K562 (cell line): ENCODE measurements around the gene BRD4. TPM values are rescaled to one million over a fixed set of nuclear protein-coding genes. Genes with fewer than 3 reads are reported as not detected.

Experiments used
- ATAC-seq: fragments of 200-7000 bp; cut with Tn5 transposase; 3 replicates; pipeline ENCODE4 v1.9.1; 2020; ENCODE audit warnings: moderate library complexity
- BruUV-seq: library from RNA; stranded (reverse); fragments of 400-500 nt; replicated peaks from 2 replicates; lab custom pipeline; 2021; lab: Mats Ljungman, UMichigan
- CTCF ChIA-PET: fragments of 300-600 bp; formaldehyde crosslinking; extraction: SDS; loops from one replicate; lab custom pipeline; 2021; ENCODE audit warnings: low intra/inter-chr PET ratio; lab: Yijun Ruan, JAX
- POLR2A ChIA-PET: fragments of 300-600, 350-650 bp; sonication (Branson Sonifier 250); formaldehyde crosslinking; extraction: SDS; loops from one replicate; lab custom pipeline; 2021; ENCODE audit warnings: antibody characterized with exemption, inconsistent platforms; lab: Yijun Ruan, JAX
- DNase-seq, 4 experiments: peaks; one replicate each; pipeline versions ENCODE4 v3.0.0 to v3.0.0-alpha.2; 2011 to 2018; ENCODE audit warnings: low spot score in 3 of 4, mixed read lengths in 3 of 4; ENCODE audit errors: extremely low read depth in 1 of 4
- FAIRE-seq: peaks from 2 replicates; lab custom pipeline; 2011; peaks lifted over from hg19 to GRCh38; lab: Jason Lieb, UNC
- H2AFZ ChIP-seq: 2 replicates; pipeline ENCODE4 v1.6.0; 2011; ENCODE audit warnings: low read depth, low read length, control low read depth, inconsistent platforms
- H3K27ac ChIP-seq: fragments of 200-600 bp; 3 replicates; pipeline ENCODE4 v1.8.0; 2011; ENCODE audit warnings: low read depth, mild to moderate bottlenecking, control low read depth, inconsistent platforms, low read length, moderate library complexity, mixed read lengths; ENCODE audit errors: extremely low read depth
- H3K27me3 ChIP-seq, 2 experiments: fragments of 300-600 bp in 1 of 2; 2 replicates in 1 of 2; 3 replicates in 1 of 2; pipeline versions ENCODE4 v1.6.0 to v1.8.0; 2011; ENCODE audit warnings: inconsistent platforms in 2 of 2, low read length in 2 of 2, mild to moderate bottlenecking in 1 of 2, mixed read lengths in 1 of 2, moderate library complexity in 1 of 2; ENCODE audit not compliant: control insufficient read depth in 2 of 2, insufficient read depth in 2 of 2
- H3K36me3 ChIP-seq: fragments of 300-600 bp; 3 replicates; pipeline ENCODE4 v1.8.0; 2011; ENCODE audit warnings: mild to moderate bottlenecking, low read length, inconsistent platforms; ENCODE audit not compliant: control insufficient read depth, insufficient read depth
- H3K4me1 ChIP-seq, 2 experiments: fragments of 200-600 bp in 1 of 2; replicated peaks in 1 of 2; 2 replicates in 1 of 2; 3 replicates in 1 of 2; pipeline versions ENCODE4 v1.5.1 to v1.8.0; 2011; ENCODE audit warnings: inconsistent platforms in 2 of 2, low read length in 2 of 2, mild to moderate bottlenecking in 1 of 2, mixed read lengths in 1 of 2, moderate library complexity in 1 of 2; ENCODE audit not compliant: control insufficient read depth in 2 of 2, insufficient read depth in 2 of 2
- H3K4me2 ChIP-seq: 2 replicates; pipeline ENCODE4 v1.6.1; 2011; ENCODE audit warnings: low read length, control low read depth, inconsistent platforms, mixed read lengths; ENCODE audit not compliant: insufficient read depth
- H3K4me3 ChIP-seq: fragments of 200-600 bp; sonication (generic), shearing (Covaris generic); 2 replicates; pipeline ENCODE4 v1.5.1; 2016; ENCODE audit warnings: control low read depth, inconsistent platforms
- H3K79me2 ChIP-seq: fragments of 200-600 bp; 3 replicates; pipeline ENCODE4 v1.8.0; 2011; ENCODE audit warnings: low read length, inconsistent platforms; ENCODE audit not compliant: control insufficient read depth, insufficient read depth
- H3K9ac ChIP-seq, 2 experiments: 2 replicates each; pipeline versions ENCODE4 v1.6.0 to v1.6.1; 2011; ENCODE audit warnings: low read depth in 2 of 2, low read length in 2 of 2, control low read depth in 1 of 2, inconsistent platforms in 1 of 2, mild to moderate bottlenecking in 1 of 2, mixed read lengths in 1 of 2; ENCODE audit not compliant: insufficient read depth in 1 of 2
- H3K9me1 ChIP-seq: one replicate; pipeline ENCODE4 v1.6.0; 2011; ENCODE audit warnings: inconsistent platforms, mild to moderate bottlenecking, low read length, moderate library complexity; ENCODE audit not compliant: control insufficient read depth, insufficient read depth
- H3K9me3 ChIP-seq: replicated peaks from 2 replicates; pipeline ENCODE4 v1.5.1; 2011; ENCODE audit warnings: low read depth, low read length, inconsistent platforms; ENCODE audit not compliant: control insufficient read depth, insufficient read depth
- H4K20me1 ChIP-seq: replicated peaks from 2 replicates; pipeline ENCODE4 v1.6.1; 2011; ENCODE audit warnings: low read length, inconsistent platforms, mixed read lengths; ENCODE audit not compliant: control insufficient read depth, insufficient read depth
- CEBPB ChIP-seq: fragments of 450-650 bp; IDR thresholded peaks from 2 replicates; pipeline ENCODE4 v1.6.1; 2016; ENCODE audit warnings: missing genetic modification characterization, missing compliant biosample characterization
- E2F8 ChIP-seq: fragments of 450-650 bp; IDR thresholded peaks from 2 replicates; pipeline ENCODE4 v1.7.1; 2018; ENCODE audit warnings: mild to moderate bottlenecking, low read depth; ENCODE audit not compliant: partially characterized antibody
- FOSL1 ChIP-seq: fragments of 200-800 bp; sonication (Bioruptor generic); conservative IDR thresholded peaks from 2 replicates; pipeline ENCODE4 v1.6.1; 2016; ENCODE audit warnings: missing genetic modification characterization, missing compliant biosample characterization
- OTX1 ChIP-seq: fragments of 450-650 bp; formaldehyde crosslinking; IDR thresholded peaks from 2 replicates; pipeline ENCODE4 v1.4.0; 2022; ENCODE audit warnings: mild to moderate bottlenecking
- WGBS: fragments of 100-300 bp; shearing (Covaris generic); methylation state at CpG from one replicate; pipeline ENCODE4 v1.1.6; 2016; ENCODE audit warnings: low coverage, mixed read lengths; ENCODE audit not compliant: insufficient coverage; ENCODE audit errors: missing lambda C conversion rate; 5-methylcytosine and 5-hydroxymethylcytosine counted together
- in situ Hi-C: fragments of 300-500 bp; cut with MboI; formaldehyde crosslinking; loops from 4 replicates; pipeline ENCODE4 v1.15.0; 2018; ENCODE audit warnings: inconsistent platforms, mixed read lengths
- intact Hi-C: fragments of 100-400 bp; cut with micrococcal nuclease; formaldehyde crosslinking; loops from 2 replicates; pipeline ENCODE4 v1.14.2; 2022
- polyA plus RNA-seq, 8 experiments: library from polyadenylated mRNA; depleted of rRNA in 4 of 8; stranded (reverse) in 5 of 8; unstranded in 3 of 8; fragments of >200 nt; fragmentation: Nextera tagmentation in 2 of 8; fragmentation: Illumina TruSeq in 1 of 8; extraction: Ambion mirVana in 2 of 8; extraction: Trizol in 1 of 8; gene quantifications; 2 replicates each; pipeline versions ENCODE4 v1.2.1 to v1.2.3, GENCODE V29; 2011 to 2014; ENCODE audit warnings: inconsistent platforms in 1 of 8, missing spikeins in 1 of 8
- total RNA-seq, 7 experiments: library from RNA; depleted of rRNA in 6 of 7; stranded (reverse); fragments of >200 nt in 6 of 7; fragmentation: Illumina TruSeq in 2 of 7; extraction: Trizol in 2 of 7; gene quantifications; 2 replicates each; pipeline versions ENCODE4 v1.2.1 to v1.2.3, GENCODE V29; 2011 to 2021; ENCODE audit warnings: low replicate concordance in 1 of 7
- TF ChIP-seq, protein P1 (sequence below): sonication (generic); formaldehyde crosslinking; IDR thresholded peaks from 2 replicates; pipeline ENCODE4 v1.8.1; 2023; ENCODE audit warnings: mild to moderate bottlenecking, missing genetic modification reagents

BRD4 gene
- total and polyA plus RNA-seq, 9 of the 15 experiments (the other 6 are each of a cell fraction or from before 2014, with no cell fraction given), result 1.8 to 105 (median 15.6) TPM

- TF ChIP-seq E2F8, result no peak
Observed at GRCh38 chr19:15279326-15279904, 52.9 kb downstream of the BRD4 start (continued).

- intact Hi-C loops (no loop called here), in situ Hi-C loops (no loop called here)
- no peaks in the 10 kb centered on the region for H3K27me3 ChIP-seq
- peaks cover 64% of the 10 kb centered on the region for H3K36me3 ChIP-seq
- WGBS, result 54% methylated on average over 11 of the region's 11 CpGs
- ATAC-seq (no peak), DNase-seq (no peak), FAIRE-seq (no peak)
- H2AFZ ChIP-seq, result no peak overlapping the region
- H3K4me2 ChIP-seq, result no peak overlapping the region
- no TSS peak for BruUV-seq
- ChIA-PET CTCF (no interaction called here), POLR2A (interaction anchor here (0.6 kb wide), 1 partner anchor 185 kb away, joined by 3 read pairs; no protein-coding TSS in a partner anchor)
- no peak overlapping the region for H3K4me3 ChIP-seq
- no peak overlapping the region; the same call in 2 of the 3 replicates for H3K27ac ChIP-seq
- peaks cover 10% of the 10 kb centered on the region for H3K9me1 ChIP-seq
- H3K9ac ChIP-seq, result peak overlapping the region in 1 of 2 experiments; percentile 67; a peak in 1 of 4 replicates
- peaks cover 79% of the 10 kb centered on the region for H4K20me1 ChIP-seq
- peaks cover 13 to 29% of the 10 kb centered on the region in 2 experiments for H3K4me1 ChIP-seq
- H3K79me2 ChIP-seq, result peaks cover 99% of the 10 kb centered on the region
- H3K9me3 ChIP-seq, result no peaks in the 10 kb centered on the region
- TF ChIP-seq FOSL1 (no peak), OTX1 (CRISPR knock-in tag) (no peak), CEBPB (tag) (0 out of 2 replicates have a peak, but pooled peaks have one; percentile 12)
- TF ChIP-seq, protein P1, sequence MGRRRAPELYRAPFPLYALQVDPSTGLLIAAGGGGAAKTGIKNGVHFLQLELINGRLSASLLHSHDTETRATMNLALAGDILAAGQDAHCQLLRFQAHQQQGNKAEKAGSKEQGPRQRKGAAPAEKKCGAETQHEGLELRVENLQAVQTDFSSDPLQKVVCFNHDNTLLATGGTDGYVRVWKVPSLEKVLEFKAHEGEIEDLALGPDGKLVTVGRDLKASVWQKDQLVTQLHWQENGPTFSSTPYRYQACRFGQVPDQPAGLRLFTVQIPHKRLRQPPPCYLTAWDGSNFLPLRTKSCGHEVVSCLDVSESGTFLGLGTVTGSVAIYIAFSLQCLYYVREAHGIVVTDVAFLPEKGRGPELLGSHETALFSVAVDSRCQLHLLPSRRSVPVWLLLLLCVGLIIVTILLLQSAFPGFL (CRISPR knock-in tag), result no peak
Observed at GRCh38 chr19:15276620-15277215, 55.6 kb downstream of the BRD4 start.
